C4-2B (cell line): ENCODE data around the gene LIN7A.

Experiments
- ZFX ChIP-seq: fragments of 450-650 bp; IDR thresholded peaks from 2 replicates; pipeline ENCODE4 v1.6.1; 2017
- TF ChIP-seq, protein P1 (sequence below): fragments of 450-650 bp; conservative IDR thresholded peaks from 2 replicates; pipeline ENCODE4 v1.5.1; 2017; ENCODE audit warnings: mild to moderate bottlenecking

DNA sequence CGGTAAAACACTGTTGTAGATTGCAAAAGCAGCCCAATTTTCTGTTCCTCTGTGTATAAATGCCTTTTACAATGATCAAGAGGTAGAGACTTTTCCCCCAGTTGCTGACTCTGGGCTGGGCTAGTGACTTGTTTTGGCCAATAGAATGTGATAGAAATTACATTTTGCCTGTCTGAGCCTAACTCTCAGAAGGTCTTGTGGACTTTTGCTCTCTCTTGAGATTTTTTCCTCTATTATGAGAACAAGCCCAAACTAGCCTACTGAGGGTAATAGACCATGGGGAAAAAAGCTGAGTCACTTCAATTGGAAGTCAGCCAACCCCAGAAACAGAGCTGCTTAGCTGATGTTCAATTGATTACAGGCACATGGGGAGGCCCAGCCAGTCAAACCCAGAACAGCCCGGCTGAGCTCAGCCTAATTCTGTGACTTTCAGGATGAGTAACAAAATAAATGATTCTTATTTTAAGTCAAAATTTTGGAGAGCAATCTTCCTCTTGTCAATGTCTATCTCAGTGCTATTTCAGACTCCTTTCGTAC, 159.7 kb downstream of the LIN7A start:
- TF ChIP-seq, protein P1, sequence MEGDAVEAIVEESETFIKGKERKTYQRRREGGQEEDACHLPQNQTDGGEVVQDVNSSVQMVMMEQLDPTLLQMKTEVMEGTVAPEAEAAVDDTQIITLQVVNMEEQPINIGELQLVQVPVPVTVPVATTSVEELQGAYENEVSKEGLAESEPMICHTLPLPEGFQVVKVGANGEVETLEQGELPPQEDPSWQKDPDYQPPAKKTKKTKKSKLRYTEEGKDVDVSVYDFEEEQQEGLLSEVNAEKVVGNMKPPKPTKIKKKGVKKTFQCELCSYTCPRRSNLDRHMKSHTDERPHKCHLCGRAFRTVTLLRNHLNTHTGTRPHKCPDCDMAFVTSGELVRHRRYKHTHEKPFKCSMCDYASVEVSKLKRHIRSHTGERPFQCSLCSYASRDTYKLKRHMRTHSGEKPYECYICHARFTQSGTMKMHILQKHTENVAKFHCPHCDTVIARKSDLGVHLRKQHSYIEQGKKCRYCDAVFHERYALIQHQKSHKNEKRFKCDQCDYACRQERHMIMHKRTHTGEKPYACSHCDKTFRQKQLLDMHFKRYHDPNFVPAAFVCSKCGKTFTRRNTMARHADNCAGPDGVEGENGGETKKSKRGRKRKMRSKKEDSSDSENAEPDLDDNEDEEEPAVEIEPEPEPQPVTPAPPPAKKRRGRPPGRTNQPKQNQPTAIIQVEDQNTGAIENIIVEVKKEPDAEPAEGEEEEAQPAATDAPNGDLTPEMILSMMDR = no peak
- TF ChIP-seq ZFX = no peak
